GM23338 (cell line): ENCODE results near the gene TMEM117. TPM values are rescaled to one million over a fixed set of nuclear protein-coding genes. Genes with fewer than 3 reads are reported as not detected.

Experiments
- ATAC-seq: fragments of 200-7000 bp; cut with Tn5 transposase; 3 replicates; pipeline ENCODE4 v1.9.1; 2020
- DNase-seq: peaks from one replicate; pipeline ENCODE4 v3.0.0-alpha.2; 2015; ENCODE audit warnings: low spot score
- H2AFZ ChIP-seq: fragments of 200-600 bp; sonication (generic); 2 replicates; pipeline ENCODE4 v1.8.0; 2016; ENCODE audit warnings: antibody characterized with exemption, mild to moderate bottlenecking, moderate library complexity
- H3F3A ChIP-seq: fragments of 200-600 bp; sonication (generic); replicated peaks from 2 replicates; pipeline ENCODE4 v1.8.0; 2017; ENCODE audit warnings: antibody characterized with exemption, mixed run types, low read depth
- H3K27ac ChIP-seq: fragments of 200-600 bp; sonication (generic); 2 replicates; pipeline ENCODE4 v1.6.1; 2016; ENCODE audit warnings: low read depth
- H3K27me3 ChIP-seq: fragments of 200-600 bp; sonication (generic); 2 replicates; pipeline ENCODE4 v1.8.0; 2016; ENCODE audit warnings: mild to moderate bottlenecking, mixed run types, moderate library complexity; ENCODE audit not compliant: insufficient read depth
- H3K36me3 ChIP-seq: fragments of 200-600 bp; sonication (generic); 2 replicates; pipeline ENCODE4 v1.8.0; 2016; ENCODE audit warnings: mild to moderate bottlenecking; ENCODE audit not compliant: insufficient read depth
- H3K4me1 ChIP-seq: fragments of 200-600 bp; sonication (generic); 2 replicates; pipeline ENCODE4 v1.8.0; 2016; ENCODE audit warnings: mild to moderate bottlenecking, moderate library complexity; ENCODE audit not compliant: insufficient read depth
- H3K4me2 ChIP-seq: fragments of 200-600 bp; sonication (generic); 2 replicates; pipeline ENCODE4 v1.7.1; 2017; ENCODE audit warnings: mixed run types
- H3K4me3 ChIP-seq: fragments of 200-600 bp; sonication (generic); 2 replicates; pipeline ENCODE4 v1.6.1; 2016; ENCODE audit warnings: mixed run types
- H3K79me2 ChIP-seq: fragments of 200-600 bp; sonication (generic); replicated peaks from 2 replicates; pipeline ENCODE4 v1.8.0; 2017; ENCODE audit warnings: mild to moderate bottlenecking; ENCODE audit not compliant: insufficient read depth
- H3K9me2 ChIP-seq: fragments of 200-600 bp; sonication (generic); 2 replicates; pipeline ENCODE4 v1.8.0; 2017; ENCODE audit not compliant: insufficient read depth
- H4K20me1 ChIP-seq: fragments of 200-600 bp; sonication (generic); replicated peaks from 2 replicates; pipeline ENCODE4 v1.8.0; 2017; ENCODE audit warnings: mild to moderate bottlenecking; ENCODE audit not compliant: insufficient read depth
- H3K27ac Mint-ChIP-seq: 2 replicates; pipeline ENCODE4 v1.8.0; 2020; ENCODE audit warnings: inconsistent platforms, mild to moderate bottlenecking, moderate library complexity, mixed read lengths
- H3K27me3 Mint-ChIP-seq: 3 replicates; pipeline ENCODE4 v1.8.0; 2022; ENCODE audit warnings: low read depth, mild to moderate bottlenecking, moderate library complexity, mixed read lengths, inconsistent platforms; ENCODE audit not compliant: insufficient read depth, poor library complexity
- H3K36me3 Mint-ChIP-seq: 3 replicates; pipeline ENCODE4 v1.8.0; 2021; ENCODE audit warnings: low read depth, mild to moderate bottlenecking, inconsistent platforms, moderate library complexity, mixed read lengths
- H3K4me1 Mint-ChIP-seq: 3 replicates; pipeline ENCODE4 v1.8.0; 2020; ENCODE audit warnings: mild to moderate bottlenecking, inconsistent platforms, mixed read lengths
- H3K4me3 Mint-ChIP-seq: 3 replicates; pipeline ENCODE4 v1.8.0; 2021; ENCODE audit warnings: moderate library complexity, mild to moderate bottlenecking, inconsistent platforms, mixed read lengths
- H3K9me3 Mint-ChIP-seq: 3 replicates; pipeline ENCODE4 v1.8.0; 2020; ENCODE audit warnings: moderate library complexity, mild to moderate bottlenecking, inconsistent platforms, mixed read lengths
- EZH2 ChIP-seq: fragments of 200-600 bp; sonication (generic); IDR thresholded peaks from one replicate; pipeline ENCODE4 v1.8.0; 2017; ENCODE audit warnings: antibody characterized with exemption, mild to moderate bottlenecking, low read depth; ENCODE audit not compliant: unreplicated experiment
- JUNB ChIP-seq: IDR thresholded peaks from one replicate; pipeline ENCODE4 v1.6.1; 2016; ENCODE audit warnings: antibody characterized with exemption; ENCODE audit not compliant: unreplicated experiment
- polyA plus RNA-seq: library from polyadenylated mRNA; unstranded; fragments of >200 nt; fragmentation: Nextera tagmentation; extraction: Ambion mirVana; gene quantifications from 2 replicates; pipeline ENCODE4 v1.2.1, GENCODE V29; 2016
- total RNA-seq: library from RNA; depleted of rRNA; stranded (reverse); fragments of >200 nt; shearing (Covaris generic); gene quantifications from 2 replicates; pipeline ENCODE4 v1.2.3, GENCODE V29; 2014
- TF ChIP-seq, protein P1 (sequence below): fragments of 250-450 bp; sonication (Bioruptor Pico); IDR thresholded peaks from 2 replicates; pipeline ENCODE4 v1.5.0; 2020; ENCODE audit warnings: mild to moderate bottlenecking, moderate library complexity
- TF ChIP-seq, protein P2 (sequence below), 2 experiments: fragments of 200-600 bp in 1 of 2; sonication (generic) in 1 of 2; conservative IDR thresholded peaks; 2 replicates each; pipeline versions ENCODE4 v1.5.1 to v1.6.1; 2016 to 2017; ENCODE audit warnings: antibody characterized with exemption in 2 of 2, low read depth in 2 of 2, mild to moderate bottlenecking in 2 of 2, moderate library complexity in 1 of 2

The TMEM117 gene
- total and polyA plus RNA-seq, 2 experiments from 2014 or later = 0.94 to 1.6 TPM

DNA sequence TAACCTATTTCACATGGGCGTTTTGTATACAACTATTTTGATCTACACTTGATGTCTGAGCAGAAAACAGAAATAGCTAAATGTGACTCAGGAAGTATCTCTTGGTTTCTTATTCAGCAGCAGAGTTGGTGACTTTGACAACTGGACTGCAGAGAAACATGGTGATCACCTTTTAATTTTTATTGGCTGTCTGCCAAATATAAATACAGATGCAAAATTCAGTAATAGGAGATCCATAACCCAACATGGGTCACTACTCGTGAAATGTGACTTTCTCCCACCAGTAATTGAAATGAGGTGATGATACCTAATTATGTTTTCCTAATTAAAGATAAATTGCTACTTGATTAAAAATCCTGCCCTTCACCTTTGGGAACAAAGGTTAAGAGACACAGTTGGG lies 553.2 kb downstream of the TMEM117 start (continued):
- TF ChIP-seq, protein P1, sequence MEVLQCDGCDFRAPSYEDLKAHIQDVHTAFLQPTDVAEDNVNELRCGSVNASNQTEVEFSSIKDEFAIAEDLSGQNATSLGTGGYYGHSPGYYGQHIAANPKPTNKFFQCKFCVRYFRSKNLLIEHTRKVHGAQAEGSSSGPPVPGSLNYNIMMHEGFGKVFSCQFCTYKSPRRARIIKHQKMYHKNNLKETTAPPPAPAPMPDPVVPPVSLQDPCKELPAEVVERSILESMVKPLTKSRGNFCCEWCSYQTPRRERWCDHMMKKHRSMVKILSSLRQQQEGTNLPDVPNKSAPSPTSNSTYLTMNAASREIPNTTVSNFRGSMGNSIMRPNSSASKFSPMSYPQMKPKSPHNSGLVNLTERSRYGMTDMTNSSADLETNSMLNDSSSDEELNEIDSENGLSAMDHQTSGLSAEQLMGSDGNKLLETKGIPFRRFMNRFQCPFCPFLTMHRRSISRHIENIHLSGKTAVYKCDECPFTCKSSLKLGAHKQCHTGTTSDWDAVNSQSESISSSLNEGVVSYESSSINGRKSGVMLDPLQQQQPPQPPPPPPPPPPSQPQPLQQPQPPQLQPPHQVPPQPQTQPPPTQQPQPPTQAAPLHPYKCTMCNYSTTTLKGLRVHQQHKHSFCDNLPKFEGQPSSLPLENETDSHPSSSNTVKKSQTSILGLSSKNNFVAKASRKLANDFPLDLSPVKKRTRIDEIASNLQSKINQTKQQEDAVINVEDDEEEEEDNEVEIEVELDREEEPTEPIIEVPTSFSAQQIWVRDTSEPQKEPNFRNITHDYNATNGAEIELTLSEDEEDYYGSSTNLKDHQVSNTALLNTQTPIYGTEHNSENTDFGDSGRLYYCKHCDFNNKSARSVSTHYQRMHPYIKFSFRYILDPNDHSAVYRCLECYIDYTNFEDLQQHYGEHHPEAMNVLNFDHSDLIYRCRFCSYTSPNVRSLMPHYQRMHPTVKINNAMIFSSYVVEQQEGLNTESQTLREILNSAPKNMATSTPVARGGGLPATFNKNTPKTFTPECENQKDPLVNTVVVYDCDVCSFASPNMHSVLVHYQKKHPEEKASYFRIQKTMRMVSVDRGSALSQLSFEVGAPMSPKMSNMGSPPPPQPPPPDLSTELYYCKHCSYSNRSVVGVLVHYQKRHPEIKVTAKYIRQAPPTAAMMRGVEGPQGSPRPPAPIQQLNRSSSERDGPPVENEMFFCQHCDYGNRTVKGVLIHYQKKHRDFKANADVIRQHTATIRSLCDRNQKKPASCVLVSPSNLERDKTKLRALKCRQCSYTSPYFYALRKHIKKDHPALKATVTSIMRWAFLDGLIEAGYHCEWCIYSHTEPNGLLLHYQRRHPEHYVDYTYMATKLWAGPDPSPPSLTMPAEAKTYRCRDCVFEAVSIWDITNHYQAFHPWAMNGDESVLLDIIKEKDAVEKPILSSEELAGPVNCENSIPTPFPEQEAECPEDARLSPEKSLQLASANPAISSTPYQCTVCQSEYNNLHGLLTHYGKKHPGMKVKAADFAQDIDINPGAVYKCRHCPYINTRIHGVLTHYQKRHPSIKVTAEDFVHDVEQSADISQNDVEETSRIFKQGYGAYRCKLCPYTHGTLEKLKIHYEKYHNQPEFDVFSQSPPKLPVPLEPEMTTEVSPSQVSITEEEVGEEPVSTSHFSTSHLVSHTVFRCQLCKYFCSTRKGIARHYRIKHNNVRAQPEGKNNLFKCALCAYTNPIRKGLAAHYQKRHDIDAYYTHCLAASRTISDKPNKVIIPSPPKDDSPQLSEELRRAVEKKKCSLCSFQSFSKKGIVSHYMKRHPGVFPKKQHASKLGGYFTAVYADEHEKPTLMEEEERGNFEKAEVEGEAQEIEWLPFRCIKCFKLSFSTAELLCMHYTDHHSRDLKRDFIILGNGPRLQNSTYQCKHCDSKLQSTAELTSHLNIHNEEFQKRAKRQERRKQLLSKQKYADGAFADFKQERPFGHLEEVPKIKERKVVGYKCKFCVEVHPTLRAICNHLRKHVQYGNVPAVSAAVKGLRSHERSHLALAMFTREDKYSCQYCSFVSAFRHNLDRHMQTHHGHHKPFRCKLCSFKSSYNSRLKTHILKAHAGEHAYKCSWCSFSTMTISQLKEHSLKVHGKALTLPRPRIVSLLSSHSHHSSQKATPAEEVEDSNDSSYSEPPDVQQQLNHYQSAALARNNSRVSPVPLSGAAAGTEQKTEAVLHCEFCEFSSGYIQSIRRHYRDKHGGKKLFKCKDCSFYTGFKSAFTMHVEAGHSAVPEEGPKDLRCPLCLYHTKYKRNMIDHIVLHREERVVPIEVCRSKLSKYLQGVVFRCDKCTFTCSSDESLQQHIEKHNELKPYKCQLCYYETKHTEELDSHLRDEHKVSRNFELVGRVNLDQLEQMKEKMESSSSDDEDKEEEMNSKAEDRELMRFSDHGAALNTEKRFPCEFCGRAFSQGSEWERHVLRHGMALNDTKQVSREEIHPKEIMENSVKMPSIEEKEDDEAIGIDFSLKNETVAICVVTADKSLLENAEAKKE = no peak
- no peak for TF ChIP-seq EZH2
- TF ChIP-seq, protein P2, sequence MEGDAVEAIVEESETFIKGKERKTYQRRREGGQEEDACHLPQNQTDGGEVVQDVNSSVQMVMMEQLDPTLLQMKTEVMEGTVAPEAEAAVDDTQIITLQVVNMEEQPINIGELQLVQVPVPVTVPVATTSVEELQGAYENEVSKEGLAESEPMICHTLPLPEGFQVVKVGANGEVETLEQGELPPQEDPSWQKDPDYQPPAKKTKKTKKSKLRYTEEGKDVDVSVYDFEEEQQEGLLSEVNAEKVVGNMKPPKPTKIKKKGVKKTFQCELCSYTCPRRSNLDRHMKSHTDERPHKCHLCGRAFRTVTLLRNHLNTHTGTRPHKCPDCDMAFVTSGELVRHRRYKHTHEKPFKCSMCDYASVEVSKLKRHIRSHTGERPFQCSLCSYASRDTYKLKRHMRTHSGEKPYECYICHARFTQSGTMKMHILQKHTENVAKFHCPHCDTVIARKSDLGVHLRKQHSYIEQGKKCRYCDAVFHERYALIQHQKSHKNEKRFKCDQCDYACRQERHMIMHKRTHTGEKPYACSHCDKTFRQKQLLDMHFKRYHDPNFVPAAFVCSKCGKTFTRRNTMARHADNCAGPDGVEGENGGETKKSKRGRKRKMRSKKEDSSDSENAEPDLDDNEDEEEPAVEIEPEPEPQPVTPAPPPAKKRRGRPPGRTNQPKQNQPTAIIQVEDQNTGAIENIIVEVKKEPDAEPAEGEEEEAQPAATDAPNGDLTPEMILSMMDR (conservative IDR thresholded peaks at IDR 0.05; ENCODE audit: low read depth in 2 of 2) = no peak

DNA sequence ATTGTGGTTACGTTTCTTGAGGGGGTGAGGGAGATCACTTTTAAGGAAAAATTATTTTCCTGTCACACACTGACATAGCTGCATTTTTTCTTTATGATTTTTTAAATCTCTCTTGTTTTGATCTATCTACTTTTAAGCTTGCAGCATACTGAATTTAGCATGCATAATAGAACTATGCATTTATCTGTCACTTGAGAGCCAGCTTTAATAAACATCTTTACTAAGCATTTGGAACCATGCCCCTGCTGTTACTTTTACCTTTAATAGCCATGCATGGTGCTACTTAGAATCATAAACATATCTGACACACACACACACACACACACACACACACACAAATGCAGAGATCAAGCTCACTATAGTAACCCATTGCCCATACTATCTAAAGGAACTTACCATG lies 554.0 kb downstream of the TMEM117 start:
- Histone ChIP-seq H3K27me3 (no peaks in the 10 kb centered on the region), H2AFZ (no peak overlapping the region), H3K9me2 (peaks cover 3% of the 10 kb centered on the region), H3K4me2 (no peak overlapping the region), H3K4me3 (no peak overlapping the region), H3K27ac (no peak overlapping the region), H3F3A (no peaks in the 10 kb centered on the region), H3K79me2 (no peaks in the 10 kb centered on the region), H4K20me1 (no peaks in the 10 kb centered on the region), H3K4me1 (no peaks in the 10 kb centered on the region), H3K36me3 (no peaks in the 10 kb centered on the region)
- no peak overlapping the region for H3K27ac Mint-ChIP-seq
- peaks cover 7% of the 10 kb centered on the region for H3K4me1 Mint-ChIP-seq
- H3K27me3 Mint-ChIP-seq = no peaks in the 10 kb centered on the region
- ATAC-seq (no peak), DNase-seq (no peak)
- H3K36me3 Mint-ChIP-seq = no peaks in the 10 kb centered on the region
- H3K4me3 Mint-ChIP-seq = no peak overlapping the region
- no peak for TF ChIP-seq JUNB
- no peaks in the 10 kb centered on the region for H3K9me3 Mint-ChIP-seq
